K562 (cell line): Measurements from ENCODE around the gene KRT82.

Experiments used
- EZH2 ChIP-seq: IDR thresholded peaks from 2 replicates; pipeline ENCODE4 v1.6.1; 2012; ENCODE audit warnings: low read depth, mild to moderate bottlenecking, inconsistent platforms, low read length, borderline replicate concordance
- JUND ChIP-seq, 2 experiments: IDR thresholded peaks; 2 replicates in 1 of 2; 3 replicates in 1 of 2; pipeline ENCODE4 v1.6.1; 2011; ENCODE audit warnings: borderline replicate concordance in 2 of 2, low read depth in 2 of 2, low read length in 2 of 2, improper control_type of control experiment in 1 of 2, missing biosample characterization in 1 of 2, missing genetic modification characterization in 1 of 2, missing genetic modification reagents in 1 of 2
- MEF2D ChIP-seq: conservative IDR thresholded peaks from 2 replicates; pipeline ENCODE4 v1.6.1; 2016; ENCODE audit warnings: low read depth, missing genetic modification characterization, missing compliant biosample characterization
- RBBP5 ChIP-seq: fragments of 200-600 bp; sonication (generic); IDR thresholded peaks from 2 replicates; pipeline ENCODE4 v1.6.1; 2012; ENCODE audit warnings: borderline replicate concordance, mild to moderate bottlenecking, low read length, control low read depth, inconsistent platforms; ENCODE audit not compliant: insufficient read depth, poor library complexity, severe bottlenecking
- RCOR1 ChIP-seq, 2 experiments: IDR thresholded peaks; 2 replicates each; pipeline ENCODE4 v1.6.1; 2012; ENCODE audit warnings: low read depth in 2 of 2, low read length in 2 of 2, borderline replicate concordance in 1 of 2, improper control_type of control experiment in 1 of 2
- SREBF2 ChIP-seq: sonication (generic); formaldehyde crosslinking; IDR thresholded peaks from 2 replicates; pipeline ENCODE4 v1.4.0; 2020; ENCODE audit warnings: mild to moderate bottlenecking, missing genetic modification reagents
- SUPT5H ChIP-seq: fragments of 450-650 bp; IDR thresholded peaks from 2 replicates; pipeline ENCODE4 v1.6.1; 2016
- ZNF143 ChIP-seq: sonication (generic); formaldehyde crosslinking; IDR thresholded peaks from 2 replicates; pipeline ENCODE4 v1.9.0; 2022; ENCODE audit warnings: mild to moderate bottlenecking, missing genetic modification reagents
- ZNF174 ChIP-seq: fragments of 250-450 bp; sonication (Bioruptor Pico); IDR thresholded peaks from 2 replicates; pipeline ENCODE4 v1.4.0; 2020; ENCODE audit warnings: mild to moderate bottlenecking
- TF ChIP-seq, protein P1 (sequence below), 3 experiments: IDR thresholded peaks in 2 of 3; conservative IDR thresholded peaks in 1 of 3; 2 replicates each; pipeline ENCODE4 v1.5.1; 2011 to 2012; ENCODE audit warnings: low read length in 3 of 3, mild to moderate bottlenecking in 3 of 3, control low read depth in 2 of 3, improper control_type of control experiment in 1 of 3, inconsistent platforms in 1 of 3, low read depth in 1 of 3, mixed read lengths in 1 of 3, moderate library complexity in 1 of 3; ENCODE audit not compliant: insufficient read depth in 2 of 3
- TF ChIP-seq, protein P2 (sequence below): sonication (generic); formaldehyde crosslinking; IDR thresholded peaks from 2 replicates; pipeline ENCODE4 v1.5.0; 2020; ENCODE audit warnings: missing genetic modification reagents
- TF ChIP-seq, protein P3 (sequence below), 2 experiments: IDR thresholded peaks; 2 replicates each; pipeline ENCODE4 v1.6.1; 2012; ENCODE audit warnings: improper control_type of control experiment in 2 of 2, low read depth in 2 of 2, low read length in 2 of 2, borderline replicate concordance in 1 of 2
- TF ChIP-seq, protein P4 (sequence below): fragments of 450-650 bp; IDR thresholded peaks from 2 replicates; pipeline ENCODE4 v1.6.1; 2017; ENCODE audit warnings: antibody characterized with exemption

DNA sequence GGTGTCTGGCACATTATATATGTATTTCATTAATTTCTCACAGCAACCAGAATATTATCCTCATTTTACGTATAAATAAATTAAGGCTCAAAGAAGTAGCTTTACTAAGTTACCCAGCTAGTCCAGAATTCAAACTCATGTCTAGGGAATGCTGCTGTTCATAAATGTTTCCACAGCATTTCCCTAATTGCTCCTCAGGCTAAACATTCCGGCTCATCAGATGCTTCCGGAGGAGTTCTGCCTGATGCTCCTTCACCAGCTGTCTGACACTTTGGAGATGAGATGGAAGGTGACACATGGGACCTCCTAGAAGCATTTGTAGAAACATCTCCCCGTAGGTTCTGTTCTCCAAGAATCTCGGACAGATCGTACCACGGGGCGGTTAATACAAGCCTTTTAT is 51.0 kb downstream of the KRT82 start:
- no peak for TF ChIP-seq SUPT5H
- TF ChIP-seq, protein P1, sequence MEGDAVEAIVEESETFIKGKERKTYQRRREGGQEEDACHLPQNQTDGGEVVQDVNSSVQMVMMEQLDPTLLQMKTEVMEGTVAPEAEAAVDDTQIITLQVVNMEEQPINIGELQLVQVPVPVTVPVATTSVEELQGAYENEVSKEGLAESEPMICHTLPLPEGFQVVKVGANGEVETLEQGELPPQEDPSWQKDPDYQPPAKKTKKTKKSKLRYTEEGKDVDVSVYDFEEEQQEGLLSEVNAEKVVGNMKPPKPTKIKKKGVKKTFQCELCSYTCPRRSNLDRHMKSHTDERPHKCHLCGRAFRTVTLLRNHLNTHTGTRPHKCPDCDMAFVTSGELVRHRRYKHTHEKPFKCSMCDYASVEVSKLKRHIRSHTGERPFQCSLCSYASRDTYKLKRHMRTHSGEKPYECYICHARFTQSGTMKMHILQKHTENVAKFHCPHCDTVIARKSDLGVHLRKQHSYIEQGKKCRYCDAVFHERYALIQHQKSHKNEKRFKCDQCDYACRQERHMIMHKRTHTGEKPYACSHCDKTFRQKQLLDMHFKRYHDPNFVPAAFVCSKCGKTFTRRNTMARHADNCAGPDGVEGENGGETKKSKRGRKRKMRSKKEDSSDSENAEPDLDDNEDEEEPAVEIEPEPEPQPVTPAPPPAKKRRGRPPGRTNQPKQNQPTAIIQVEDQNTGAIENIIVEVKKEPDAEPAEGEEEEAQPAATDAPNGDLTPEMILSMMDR (IDR thresholded peaks at IDR 0.05 in 2 of 3, conservative IDR thresholded peaks at IDR 0.05 in 1 of 3; ENCODE audit: insufficient read depth in 2 of 3, low read depth in 1 of 3, low read length in 3 of 3) = no peak
- TF ChIP-seq ZNF143 (CRISPR knock-in tag) = no peak
- TF ChIP-seq, protein P2, sequence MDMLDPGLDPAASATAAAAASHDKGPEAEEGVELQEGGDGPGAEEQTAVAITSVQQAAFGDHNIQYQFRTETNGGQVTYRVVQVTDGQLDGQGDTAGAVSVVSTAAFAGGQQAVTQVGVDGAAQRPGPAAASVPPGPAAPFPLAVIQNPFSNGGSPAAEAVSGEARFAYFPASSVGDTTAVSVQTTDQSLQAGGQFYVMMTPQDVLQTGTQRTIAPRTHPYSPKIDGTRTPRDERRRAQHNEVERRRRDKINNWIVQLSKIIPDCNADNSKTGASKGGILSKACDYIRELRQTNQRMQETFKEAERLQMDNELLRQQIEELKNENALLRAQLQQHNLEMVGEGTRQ (CRISPR knock-in tag) = no peak
- no peak for TF ChIP-seq SREBF2 (CRISPR knock-in tag)
- no peak for TF ChIP-seq RBBP5
- no peak for TF ChIP-seq ZNF174
- no peak for TF ChIP-seq JUND (IDR thresholded peaks at IDR 0.05; ENCODE audit: borderline replicate concordance, low read depth, low read length)
- TF ChIP-seq JUND (tag; IDR thresholded peaks at IDR 0.05; ENCODE audit: borderline replicate concordance, low read depth, low read length) = no peak
- TF ChIP-seq EZH2 = no peak
- TF ChIP-seq RCOR1 (IDR thresholded peaks at IDR 0.05; ENCODE audit: borderline replicate concordance in 1 of 2, low read depth in 2 of 2, low read length in 2 of 2) = no peak
- TF ChIP-seq, protein P3, sequence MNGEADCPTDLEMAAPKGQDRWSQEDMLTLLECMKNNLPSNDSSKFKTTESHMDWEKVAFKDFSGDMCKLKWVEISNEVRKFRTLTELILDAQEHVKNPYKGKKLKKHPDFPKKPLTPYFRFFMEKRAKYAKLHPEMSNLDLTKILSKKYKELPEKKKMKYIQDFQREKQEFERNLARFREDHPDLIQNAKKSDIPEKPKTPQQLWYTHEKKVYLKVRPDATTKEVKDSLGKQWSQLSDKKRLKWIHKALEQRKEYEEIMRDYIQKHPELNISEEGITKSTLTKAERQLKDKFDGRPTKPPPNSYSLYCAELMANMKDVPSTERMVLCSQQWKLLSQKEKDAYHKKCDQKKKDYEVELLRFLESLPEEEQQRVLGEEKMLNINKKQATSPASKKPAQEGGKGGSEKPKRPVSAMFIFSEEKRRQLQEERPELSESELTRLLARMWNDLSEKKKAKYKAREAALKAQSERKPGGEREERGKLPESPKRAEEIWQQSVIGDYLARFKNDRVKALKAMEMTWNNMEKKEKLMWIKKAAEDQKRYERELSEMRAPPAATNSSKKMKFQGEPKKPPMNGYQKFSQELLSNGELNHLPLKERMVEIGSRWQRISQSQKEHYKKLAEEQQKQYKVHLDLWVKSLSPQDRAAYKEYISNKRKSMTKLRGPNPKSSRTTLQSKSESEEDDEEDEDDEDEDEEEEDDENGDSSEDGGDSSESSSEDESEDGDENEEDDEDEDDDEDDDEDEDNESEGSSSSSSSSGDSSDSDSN (IDR thresholded peaks at IDR 0.05; ENCODE audit: borderline replicate concordance in 1 of 2, low read depth in 2 of 2, low read length in 2 of 2) = no peak
- TF ChIP-seq, protein P4, sequence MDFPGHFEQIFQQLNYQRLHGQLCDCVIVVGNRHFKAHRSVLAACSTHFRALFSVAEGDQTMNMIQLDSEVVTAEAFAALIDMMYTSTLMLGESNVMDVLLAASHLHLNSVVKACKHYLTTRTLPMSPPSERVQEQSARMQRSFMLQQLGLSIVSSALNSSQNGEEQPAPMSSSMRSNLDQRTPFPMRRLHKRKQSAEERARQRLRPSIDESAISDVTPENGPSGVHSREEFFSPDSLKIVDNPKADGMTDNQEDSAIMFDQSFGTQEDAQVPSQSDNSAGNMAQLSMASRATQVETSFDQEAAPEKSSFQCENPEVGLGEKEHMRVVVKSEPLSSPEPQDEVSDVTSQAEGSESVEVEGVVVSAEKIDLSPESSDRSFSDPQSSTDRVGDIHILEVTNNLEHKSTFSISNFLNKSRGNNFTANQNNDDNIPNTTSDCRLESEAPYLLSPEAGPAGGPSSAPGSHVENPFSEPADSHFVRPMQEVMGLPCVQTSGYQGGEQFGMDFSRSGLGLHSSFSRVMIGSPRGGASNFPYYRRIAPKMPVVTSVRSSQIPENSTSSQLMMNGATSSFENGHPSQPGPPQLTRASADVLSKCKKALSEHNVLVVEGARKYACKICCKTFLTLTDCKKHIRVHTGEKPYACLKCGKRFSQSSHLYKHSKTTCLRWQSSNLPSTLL = no peak
- TF ChIP-seq MEF2D (tag) = no peak
